K562 (cell line): ENCODE data around the gene MAST3. TPM values are rescaled to one million over a fixed set of nuclear protein-coding genes. Genes with fewer than 3 reads are reported as not detected.

Experiments
- ADNP ChIP-seq: fragments of 200-800 bp; sonication (Bioruptor generic); IDR thresholded peaks from 2 replicates; pipeline ENCODE4 v1.6.1; 2016; ENCODE audit warnings: missing genetic modification characterization, missing compliant biosample characterization
- BRD4 ChIP-seq: fragments of 200-600 bp; sonication (generic); IDR thresholded peaks from 2 replicates; pipeline ENCODE4 v1.6.1; 2017; ENCODE audit warnings: inconsistent platforms
- CBX8 ChIP-seq: fragments of 200-600 bp; sonication (generic); IDR thresholded peaks from 2 replicates; pipeline ENCODE4 v1.6.1; 2012; ENCODE audit warnings: borderline replicate concordance, mixed run types, low read depth, mild to moderate bottlenecking, moderate library complexity, mixed read lengths, low read length, control low read depth, inconsistent platforms; ENCODE audit not compliant: poor library complexity, severe bottlenecking; ENCODE audit errors: extremely low read depth
- CHD2 ChIP-seq: IDR thresholded peaks from 2 replicates; pipeline ENCODE4 v1.6.1; 2011; ENCODE audit warnings: low read depth, low read length
- FOXM1 ChIP-seq, 2 experiments: fragments of 450-650 bp in 1 of 2; sonication (generic) in 1 of 2; formaldehyde crosslinking in 1 of 2; IDR thresholded peaks; 2 replicates each; pipeline versions ENCODE4 v1.6.1 to v1.9.0; 2017 to 2022; ENCODE audit warnings: low read depth in 2 of 2, mild to moderate bottlenecking in 2 of 2, missing genetic modification reagents in 1 of 2, moderate library complexity in 1 of 2
- GABPB1 ChIP-seq: sonication (generic); formaldehyde crosslinking; IDR thresholded peaks from 2 replicates; pipeline ENCODE4 v1.8.0; 2022; ENCODE audit warnings: mild to moderate bottlenecking, missing genetic modification reagents
- HDAC1 ChIP-seq, 2 experiments: fragments of 450-650 bp; IDR thresholded peaks; 2 replicates each; pipeline ENCODE4 v1.6.1; 2016 to 2017; ENCODE audit warnings: inconsistent platforms in 1 of 2, mild to moderate bottlenecking in 1 of 2, moderate library complexity in 1 of 2
- IRF2 ChIP-seq: sonication (generic); formaldehyde crosslinking; IDR thresholded peaks from 2 replicates; pipeline ENCODE4 v1.8.1; 2022; ENCODE audit warnings: mild to moderate bottlenecking, missing genetic modification reagents
- KDM2B ChIP-seq: fragments of 250-450 bp; sonication (Bioruptor Pico); IDR thresholded peaks from 2 replicates; pipeline ENCODE4 v1.8.0; 2021; ENCODE audit warnings: mild to moderate bottlenecking, moderate library complexity
- RAD51 ChIP-seq: fragments of 450-650 bp; IDR thresholded peaks from 2 replicates; pipeline ENCODE4 v1.7.1; 2016; ENCODE audit warnings: low read depth, mild to moderate bottlenecking, borderline replicate concordance
- RB1 ChIP-seq: fragments of 450-650 bp; IDR thresholded peaks from 2 replicates; pipeline ENCODE4 v1.6.1; 2017; ENCODE audit warnings: low read depth, mild to moderate bottlenecking
- RCOR1 ChIP-seq, 2 experiments: IDR thresholded peaks; 2 replicates each; pipeline ENCODE4 v1.6.1; 2012; ENCODE audit warnings: low read depth in 2 of 2, low read length in 2 of 2, borderline replicate concordance in 1 of 2, improper control_type of control experiment in 1 of 2
- SFPQ ChIP-seq: fragments of 200-400 bp; formaldehyde crosslinking; IDR thresholded peaks from 2 replicates; pipeline ENCODE4 v1.6.1; 2017; ENCODE audit warnings: mild to moderate bottlenecking, low read depth, low read length, moderate library complexity
- TAF1 ChIP-seq: IDR thresholded peaks from 2 replicates; pipeline ENCODE4 v1.6.1; 2011; ENCODE audit warnings: mild to moderate bottlenecking, low read length, moderate library complexity; ENCODE audit not compliant: insufficient read depth, control insufficient read depth, severe bottlenecking; ENCODE audit errors: extremely low read depth
- TBL1XR1 ChIP-seq, 2 experiments: IDR thresholded peaks; 2 replicates each; pipeline ENCODE4 v1.6.1; 2012; ENCODE audit warnings: improper control_type of control experiment in 2 of 2, low read length in 2 of 2, mild to moderate bottlenecking in 1 of 2
- TCF7L2 ChIP-seq: fragments of 150-350 bp; IDR thresholded peaks from 2 replicates; pipeline ENCODE4 v1.6.1; 2016; ENCODE audit warnings: low read depth, mild to moderate bottlenecking, low read length, moderate library complexity
- TSHZ1 ChIP-seq: fragments of 250-450 bp; sonication (Bioruptor Pico); IDR thresholded peaks from 2 replicates; pipeline ENCODE4 v1.4.0; 2020; ENCODE audit warnings: mild to moderate bottlenecking, moderate library complexity
- USF2 ChIP-seq: sonication (generic); formaldehyde crosslinking; IDR thresholded peaks from 2 replicates; pipeline ENCODE4 v1.5.0; 2020; ENCODE audit warnings: missing genetic modification reagents
- ZFP36 ChIP-seq: fragments of 150-350 bp; IDR thresholded peaks from 2 replicates; pipeline ENCODE4 v1.6.1; 2018; ENCODE audit warnings: low read length, low read depth; ENCODE audit not compliant: partially characterized antibody
- ZNF253 ChIP-seq: fragments of 250-450 bp; sonication (Bioruptor Pico); conservative IDR thresholded peaks from 2 replicates; pipeline ENCODE4 v1.6.1; 2021; ENCODE audit warnings: mild to moderate bottlenecking
- ZNF347 ChIP-seq: fragments of 450-650 bp; formaldehyde crosslinking; IDR thresholded peaks from 2 replicates; pipeline ENCODE4 v1.4.0; 2020; ENCODE audit warnings: low read depth, mild to moderate bottlenecking, moderate library complexity
- polyA plus RNA-seq, 8 experiments: library from polyadenylated mRNA; depleted of rRNA in 4 of 8; stranded (reverse) in 5 of 8; unstranded in 3 of 8; fragments of >200 nt; fragmentation: Nextera tagmentation in 2 of 8; fragmentation: Illumina TruSeq in 1 of 8; extraction: Ambion mirVana in 2 of 8; extraction: Trizol in 1 of 8; gene quantifications; 2 replicates each; pipeline versions ENCODE4 v1.2.1 to v1.2.3, GENCODE V29; 2011 to 2014; ENCODE audit warnings: inconsistent platforms in 1 of 8, missing spikeins in 1 of 8
- total RNA-seq, 7 experiments: library from RNA; depleted of rRNA in 6 of 7; stranded (reverse); fragments of >200 nt in 6 of 7; fragmentation: Illumina TruSeq in 2 of 7; extraction: Trizol in 2 of 7; gene quantifications; 2 replicates each; pipeline versions ENCODE4 v1.2.1 to v1.2.3, GENCODE V29; 2011 to 2021; ENCODE audit warnings: low replicate concordance in 1 of 7

Gene MAST3
- total and polyA plus RNA-seq, 9 of the 15 experiments (the other 6 are each of a cell fraction or from before 2014, with no cell fraction given), result 0.94 to 9.9 (median 2.4) TPM

GRCh38 chr19:18171605-18172327, 74.2 kb downstream of the MAST3 start (continued):
- TF ChIP-seq USF2 (CRISPR knock-in tag), result no peak
- TF ChIP-seq TAF1, result no peak
- TF ChIP-seq GABPB1 (CRISPR knock-in tag), result no peak
- TF ChIP-seq ZFP36, result peak; percentile 86
- TF ChIP-seq CHD2, result no peak
- no peak for TF ChIP-seq ZNF347 (CRISPR knock-in tag)
- TF ChIP-seq TSHZ1, result no peak
- no peak for TF ChIP-seq SFPQ
- peak; percentile 52 for TF ChIP-seq ADNP (tag)
- no peak for TF ChIP-seq TBL1XR1 (IDR thresholded peaks at IDR 0.05; ENCODE audit: low read length in 2 of 2)
- no peak for TF ChIP-seq CBX8
- 0 out of 4 replicates have a peak, but pooled peaks of 1 of the 2 experiments have one; percentile 37 for TF ChIP-seq RCOR1 (IDR thresholded peaks at IDR 0.05; ENCODE audit: borderline replicate concordance in 1 of 2, low read depth in 2 of 2, low read length in 2 of 2)
- TF ChIP-seq KDM2B (CRISPR knock-in tag), result no peak
- no peak for TF ChIP-seq FOXM1 (IDR thresholded peaks at IDR 0.05; ENCODE audit: low read depth)
- TF ChIP-seq FOXM1 (CRISPR knock-in tag; IDR thresholded peaks at IDR 0.05; ENCODE audit: low read depth), result no peak
- 0 out of 4 replicates have a peak, but pooled peaks of 1 of the 2 experiments have one; percentile 35 for TF ChIP-seq HDAC1 (IDR thresholded peaks at IDR 0.05)
- no peak for TF ChIP-seq IRF2 (CRISPR knock-in tag)
- TF ChIP-seq RB1, result no peak
- no peak for TF ChIP-seq RAD51
- no peak for TF ChIP-seq BRD4
- no peak for TF ChIP-seq TCF7L2
- TF ChIP-seq ZNF253 (CRISPR knock-in tag), result no peak
